ENCODE results near the gene APOL6.
"Not testable (repeated sequence)": the region's sequence is repeated elsewhere in the genome, so short reads cannot be mapped to it uniquely, and the experiment has no call there.

APOL6 gene

DNA sequence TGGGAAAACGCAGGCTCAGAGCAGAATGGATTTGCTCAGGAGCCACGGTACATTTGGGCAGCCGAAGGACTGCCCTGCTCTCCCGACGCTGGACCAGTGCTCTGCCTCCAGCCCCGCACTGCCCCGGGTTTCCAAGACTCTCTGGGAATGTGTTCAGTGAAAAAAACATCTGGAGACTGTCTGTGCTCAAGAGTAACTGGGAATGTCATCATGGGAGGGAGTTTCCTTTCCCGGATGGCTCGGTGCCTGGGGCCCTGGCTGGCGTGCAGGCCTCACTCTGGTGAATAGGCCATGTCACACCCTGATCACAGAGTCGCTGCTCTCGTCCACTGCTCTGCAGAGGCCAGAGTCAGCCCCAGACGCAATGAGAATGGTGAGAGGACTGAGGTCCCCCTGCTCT lies 9.8 kb upstream of the APOL6 start:
- DNase-seq (ENCODE audit: low read depth): no peak

- DNase-seq (ENCODE audit: low read depth): no peak
Observed at GRCh38 chr22:35641494-35642120, 6.6 kb upstream of the APOL6 start.

DNA sequence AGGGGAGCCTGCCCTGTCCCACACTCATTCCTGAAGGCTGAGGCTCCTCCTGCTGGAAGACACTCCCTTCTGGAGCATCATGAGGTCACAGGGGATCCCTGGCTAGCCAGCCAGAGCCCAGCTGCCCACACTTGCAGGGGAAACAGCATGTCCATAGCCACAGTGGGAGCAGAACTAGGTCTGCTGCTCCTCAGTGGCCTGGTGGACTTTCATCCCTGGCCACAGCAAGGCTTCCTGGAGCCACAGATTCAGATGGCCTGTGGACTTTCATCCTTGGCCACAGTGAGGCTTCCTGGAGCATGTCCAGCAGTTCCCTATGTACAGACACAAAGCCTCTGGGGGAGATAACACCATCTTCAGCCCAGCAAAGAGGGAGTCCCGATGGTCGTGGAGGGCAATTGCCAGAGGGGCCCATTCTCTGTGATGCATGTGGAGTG lies 5.9 kb upstream of the APOL6 start:
- DNase-seq (ENCODE audit: low read depth): no peak

DNA sequence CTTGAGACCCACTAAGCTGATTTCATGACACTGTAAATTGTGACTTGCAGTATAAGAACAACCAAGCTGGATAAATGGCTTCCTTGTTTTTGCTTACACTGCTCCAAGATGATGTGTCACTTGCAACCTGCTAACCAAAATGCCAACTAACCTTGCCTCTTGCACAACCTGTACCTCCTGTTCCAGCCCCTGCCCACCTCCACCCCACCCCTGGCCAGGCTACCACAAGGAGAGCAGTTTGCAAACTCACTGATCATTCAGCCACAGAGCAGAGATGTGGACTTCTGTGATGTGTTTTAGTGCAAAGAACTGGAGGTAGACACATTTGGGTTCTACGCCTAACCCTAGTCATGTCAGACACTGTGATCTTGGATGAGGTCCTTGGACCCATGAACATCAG lies 4.3 kb upstream of the APOL6 start:
- no peak for DNase-seq (ENCODE audit: low read depth)

DNA sequence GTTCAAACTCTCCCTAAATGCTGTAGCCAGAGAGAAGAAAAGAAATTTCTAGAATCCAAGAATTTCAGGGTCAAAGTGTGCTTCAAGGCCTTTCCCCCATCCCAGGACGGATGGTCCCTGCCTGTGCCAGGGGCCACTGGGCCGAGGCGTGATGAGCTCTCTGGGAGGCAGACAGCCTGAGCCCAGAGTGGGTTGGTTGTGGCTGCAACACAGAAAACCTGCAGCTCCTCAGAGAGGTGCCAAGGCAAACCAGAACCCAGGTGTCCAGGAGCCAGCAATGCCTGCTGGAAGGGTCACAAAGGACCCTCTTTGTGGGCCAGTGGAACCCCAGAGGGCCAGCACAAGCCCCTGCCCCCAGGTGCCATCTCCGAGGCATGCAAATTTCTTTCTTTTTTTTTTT lies 2.6 kb upstream of the APOL6 start:
- no peak for DNase-seq (ENCODE audit: low read depth)

DNA sequence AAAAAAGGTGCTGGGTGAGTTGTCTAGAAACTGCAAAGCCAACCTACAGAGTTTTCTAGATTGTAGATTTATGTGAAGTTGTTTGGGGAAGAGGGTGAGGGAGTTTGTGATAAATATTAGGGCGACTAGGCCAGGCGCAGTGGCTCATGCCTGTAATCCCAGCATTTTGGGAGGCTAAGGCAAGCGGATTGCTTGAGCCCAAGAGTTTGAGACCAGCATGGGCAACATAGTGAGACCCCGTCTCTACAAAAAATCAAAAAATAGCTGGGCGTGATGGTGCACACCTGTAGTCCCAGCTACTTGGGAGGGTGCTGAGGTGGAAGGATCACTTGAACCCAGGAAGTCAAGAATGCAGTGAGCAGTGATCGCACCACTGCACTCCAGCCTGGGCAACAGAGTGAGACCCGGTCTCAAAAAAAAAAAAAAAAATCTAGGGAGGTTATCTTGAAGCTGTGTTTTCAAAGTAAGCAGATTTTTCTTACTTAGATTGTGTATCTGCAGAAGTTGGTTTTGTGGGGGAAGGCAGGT lies 844 bp downstream of the APOL6 start:
- DNase-seq (ENCODE audit: low read depth): no peak

DNA sequence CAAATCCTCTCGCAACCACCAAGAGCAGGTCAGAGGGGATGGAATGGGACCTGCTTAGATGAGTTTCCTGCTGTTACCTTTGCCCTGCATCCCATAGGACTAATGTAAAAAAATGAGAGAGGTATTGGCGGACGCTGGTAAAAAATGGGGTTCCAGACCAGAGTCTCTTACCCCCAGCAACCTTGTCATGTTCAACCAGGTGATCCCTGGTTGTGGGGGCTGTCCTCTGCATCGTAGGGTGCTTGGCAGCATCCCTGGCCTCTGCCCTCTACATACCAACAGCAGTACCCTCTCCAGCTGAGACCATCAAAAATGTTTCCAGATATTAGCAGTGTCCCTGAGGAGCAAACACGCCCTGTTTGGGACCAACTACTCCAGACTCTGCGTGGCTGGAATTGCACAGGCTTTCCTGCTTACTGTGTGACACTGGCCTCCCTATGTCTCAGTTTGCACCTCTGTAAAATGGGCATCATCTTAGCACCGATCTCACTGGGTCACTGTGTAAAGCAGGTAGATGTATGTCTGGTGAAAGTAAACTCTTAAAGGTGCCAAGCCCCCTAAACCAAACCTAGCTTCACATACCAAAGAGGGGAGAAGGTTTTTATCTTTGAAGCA lies 1.5 kb downstream of the APOL6 start:
- no peak for DNase-seq (ENCODE audit: low read depth)

DNA sequence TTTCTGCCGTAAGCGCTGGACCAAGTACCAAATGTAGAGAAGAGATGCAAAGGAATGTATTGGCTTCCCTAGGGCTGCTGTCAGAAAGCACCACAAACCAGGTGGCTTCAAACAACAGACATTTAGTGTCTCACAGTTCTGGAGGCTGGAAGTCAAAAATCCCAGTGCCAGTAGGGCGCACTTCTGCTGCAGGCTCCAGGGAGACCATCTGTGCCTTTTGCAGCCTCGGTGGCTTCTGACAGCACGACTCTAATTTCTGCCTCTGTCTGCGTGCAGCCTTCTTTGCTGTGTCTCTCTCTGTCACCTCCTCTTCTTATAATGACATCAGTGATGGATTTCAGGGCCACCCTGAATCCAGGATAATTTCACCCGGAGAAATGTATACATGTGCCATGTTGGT lies 2.8 kb downstream of the APOL6 start:
- DNase-seq (ENCODE audit: low read depth): no peak

DNA sequence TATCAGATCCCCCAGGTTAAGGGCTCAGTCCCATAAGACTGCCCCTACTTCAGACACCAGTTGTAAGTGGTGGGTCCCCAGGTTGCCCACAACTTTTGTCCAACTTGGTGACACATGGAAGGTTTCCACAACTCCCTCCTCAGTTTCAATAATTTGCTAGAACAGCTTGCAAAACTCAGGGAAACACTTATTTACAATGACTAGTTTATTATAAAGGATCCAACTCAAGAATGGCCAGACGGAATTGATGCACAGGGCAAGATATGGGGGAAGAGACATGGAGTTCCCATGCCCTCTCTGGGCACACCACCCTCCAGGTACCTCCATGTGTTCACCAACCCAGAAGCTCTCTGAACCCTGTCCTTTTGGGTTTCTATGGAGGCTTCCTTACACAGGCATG lies 5.6 kb downstream of the APOL6 start:
- no peak for DNase-seq (ENCODE audit: low read depth)

DNA sequence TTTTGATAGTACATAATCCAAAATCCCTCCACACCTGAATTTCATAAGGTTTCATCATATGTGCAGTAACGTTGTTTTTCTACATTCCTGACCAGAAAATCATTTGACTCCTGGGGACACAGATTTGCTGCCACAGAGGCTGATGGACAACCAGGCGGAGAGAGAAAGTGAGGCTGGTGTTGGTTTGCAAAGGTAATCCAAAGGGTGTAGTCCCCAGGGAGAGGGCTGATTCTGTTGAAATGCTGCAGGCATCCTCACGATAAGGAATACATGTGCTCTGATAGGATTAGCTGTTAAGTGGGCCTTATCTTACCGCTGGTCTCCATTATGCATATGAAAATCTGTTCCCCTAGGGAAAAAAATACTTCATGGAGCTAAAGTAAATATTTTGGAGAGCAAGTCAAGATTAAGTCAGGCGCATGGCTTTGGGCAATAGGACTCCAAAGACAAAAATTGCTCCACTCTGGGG lies 8.1 kb downstream of the APOL6 start:
- DNase-seq (ENCODE audit: low read depth): no peak

- DNase-seq (ENCODE audit: low read depth): no peak
Observed at GRCh38 chr22:35657571-35658312, 9.5 kb downstream of the APOL6 start.

DNA sequence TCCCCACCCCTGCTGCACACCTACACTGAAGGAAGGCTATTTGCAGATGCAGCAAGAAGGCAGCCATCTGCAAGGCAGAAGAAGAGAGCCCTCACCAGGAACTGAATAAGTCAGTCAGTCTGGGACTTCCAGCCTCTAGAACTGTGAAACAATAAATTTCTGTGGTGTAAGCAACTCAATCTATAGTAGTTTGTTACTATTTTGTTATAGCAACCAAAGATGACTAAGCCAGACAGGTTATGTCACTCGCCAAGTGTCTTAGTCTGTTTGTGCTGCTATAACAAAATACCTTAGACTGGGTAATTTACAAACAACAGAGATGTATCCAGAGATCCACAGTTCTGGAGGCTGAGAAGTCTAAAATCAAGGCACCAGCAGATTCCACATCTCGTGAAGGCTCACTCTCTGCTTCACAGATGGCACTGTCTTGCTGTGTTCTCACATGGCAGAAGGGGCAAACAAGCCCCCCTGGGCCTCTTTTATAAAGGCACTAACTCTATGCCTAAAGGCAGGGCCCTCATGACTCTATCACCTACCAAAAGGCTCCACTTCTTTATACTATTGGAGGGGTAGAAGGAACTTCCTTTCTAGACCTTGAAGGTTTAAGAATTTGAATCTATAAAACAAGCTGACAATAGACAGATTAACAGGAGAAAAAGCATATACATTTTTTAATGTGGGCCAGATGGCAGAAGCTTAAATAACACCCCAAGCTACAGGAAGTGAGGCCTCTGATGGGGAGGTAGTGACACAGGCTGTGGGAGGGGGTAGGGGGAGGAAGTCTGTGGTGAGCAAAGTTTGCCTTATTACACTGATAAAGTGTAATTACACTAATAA lies 12.3 kb downstream of the APOL6 start:
- DNase-seq (ENCODE audit: low read depth): no peak

DNA sequence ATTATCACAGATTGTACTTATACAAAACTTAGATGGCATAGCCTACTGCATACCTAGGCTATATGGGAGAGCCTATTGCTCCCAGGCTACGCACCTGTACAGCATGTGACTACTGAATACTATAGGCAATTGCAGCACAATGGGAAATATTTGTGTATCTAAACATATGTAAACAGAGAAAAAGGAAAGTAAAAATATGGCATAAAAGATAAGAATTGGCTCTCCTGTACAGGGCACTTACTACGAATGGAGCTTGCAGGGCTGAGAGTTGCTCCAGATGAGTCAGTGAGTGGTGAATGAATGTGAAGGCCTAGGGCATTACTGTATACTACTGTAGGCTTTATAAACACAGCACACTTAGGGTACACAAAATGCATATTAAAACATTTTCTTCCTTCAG lies 13.2 kb downstream of the APOL6 start:
- DNase-seq (ENCODE audit: low read depth): no peak

GRCh38 chr22:35662914-35663313 lies 14.7 kb downstream of the APOL6 start:
- DNase-seq (ENCODE audit: low read depth): no peak

GRCh38 chr22:35663371-35663770 lies 15.1 kb downstream of the APOL6 start:
- DNase-seq (ENCODE audit: low read depth): no peak

DNA sequence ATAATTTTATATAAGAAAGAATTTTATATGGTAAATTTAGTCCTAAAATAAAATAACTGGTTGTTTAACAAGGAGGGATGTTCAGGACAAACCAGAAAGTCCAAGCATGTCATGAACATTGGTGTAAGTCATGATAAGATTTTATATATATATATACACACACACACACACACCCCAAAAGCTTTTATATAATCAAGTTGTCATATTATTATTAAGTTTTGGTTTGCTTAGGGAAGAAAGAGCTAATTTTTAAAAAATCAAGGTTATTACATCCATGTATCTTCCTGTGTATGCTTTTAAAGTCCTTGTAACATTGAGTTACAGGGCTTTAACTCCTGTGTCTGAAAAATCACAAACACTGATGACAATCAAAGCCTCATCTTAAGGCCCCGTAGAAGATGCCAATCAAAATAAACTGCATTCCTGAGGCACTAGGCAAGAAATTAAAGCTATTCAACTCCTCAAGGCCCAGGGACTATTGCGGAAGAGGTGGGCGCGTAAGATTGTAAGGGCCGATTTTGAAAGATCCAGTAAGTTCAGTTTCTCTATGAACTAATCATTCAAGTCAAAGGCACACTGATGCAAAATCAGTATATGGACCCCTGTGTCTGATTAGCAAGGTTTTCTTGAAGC lies 16.8 kb downstream of the APOL6 start:
- no peak for DNase-seq (ENCODE audit: low read depth)

GRCh38 chr22:35666699-35667098 lies 18.5 kb downstream of the APOL6 start:
- DNase-seq (ENCODE audit: low read depth): not testable (repeated sequence)

DNA sequence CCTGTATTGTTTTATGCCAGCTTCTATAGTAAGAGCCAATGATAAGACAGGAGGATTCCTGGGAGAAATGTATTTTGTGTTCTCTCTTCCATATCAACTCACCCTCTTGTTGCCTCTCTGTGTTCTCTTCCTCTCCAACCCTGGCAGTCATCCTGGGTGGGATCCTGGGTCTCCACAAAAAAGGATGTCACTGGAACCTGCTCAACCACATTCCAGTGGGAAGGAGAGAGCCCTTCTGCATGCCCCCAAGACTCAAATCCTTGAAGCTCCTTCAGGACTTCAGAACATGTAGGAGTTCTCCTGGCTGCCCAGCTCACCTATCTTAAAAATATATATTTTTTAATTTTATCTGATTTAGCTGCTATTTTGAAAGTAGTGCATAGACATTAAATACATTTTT lies 26.1 kb downstream of the APOL6 start:
- DNase-seq (ENCODE audit: low read depth): no peak

DNA sequence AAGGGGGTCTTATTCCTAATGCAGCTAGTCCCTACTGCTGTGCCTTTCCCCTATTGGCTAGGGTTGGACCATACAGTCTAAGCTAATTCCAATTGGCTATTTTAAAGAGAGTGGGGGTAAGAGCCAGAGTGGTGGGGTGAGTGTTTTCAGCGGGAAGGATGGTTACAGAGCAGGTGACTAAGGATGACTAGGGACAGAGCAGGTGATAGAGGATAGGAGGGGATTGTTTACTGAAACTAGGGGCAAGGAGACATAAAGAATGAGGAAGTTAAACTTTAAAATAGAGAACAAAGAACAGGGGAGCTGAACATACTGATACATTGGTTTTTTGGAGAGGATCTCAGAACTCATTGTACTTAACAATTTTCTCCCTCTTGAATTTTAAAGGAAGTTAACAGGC lies 27.8 kb downstream of the APOL6 start:
- DNase-seq (ENCODE audit: low read depth): not testable (repeated sequence)

DNA sequence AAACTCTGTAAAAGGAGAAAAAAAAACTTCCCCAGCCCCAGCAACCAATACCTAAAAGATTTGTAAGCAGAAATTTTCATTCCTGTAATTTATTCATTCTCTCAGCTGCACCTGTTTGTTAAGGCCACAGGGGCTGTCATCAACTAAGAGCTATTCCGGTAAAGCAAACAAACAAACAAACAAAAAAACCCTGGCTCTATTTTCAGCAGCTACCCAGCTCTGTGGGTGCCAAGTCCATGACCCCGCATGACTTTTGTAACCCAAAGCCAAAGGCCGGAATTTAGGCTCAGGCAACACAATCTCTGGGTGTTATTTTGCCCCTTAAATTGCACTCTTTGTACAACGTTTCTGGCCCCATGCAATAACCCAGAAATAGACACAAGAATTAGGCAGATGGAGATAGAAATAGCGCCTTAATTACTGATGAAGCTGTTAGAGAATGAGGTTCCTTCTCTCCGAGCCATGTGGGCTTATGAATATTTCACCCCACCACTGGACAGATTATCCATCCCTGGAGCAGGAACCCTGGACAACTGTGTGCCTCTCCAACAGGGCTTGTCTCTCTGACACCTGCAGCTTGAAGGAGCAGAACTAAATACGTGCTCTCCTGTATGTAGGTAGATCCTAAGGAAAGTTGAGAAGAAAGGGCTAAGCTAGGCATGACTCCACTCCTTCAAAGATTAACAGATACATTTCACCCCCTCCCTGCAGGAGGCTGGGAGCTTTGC lies 29.4 kb downstream of the APOL6 start:
- no peak for DNase-seq (ENCODE audit: low read depth)

GRCh38 chr22:35678836-35679235 lies 30.6 kb downstream of the APOL6 start:
- no peak for DNase-seq (ENCODE audit: low read depth)

All from stimulated activated CD8-positive, alpha-beta memory T cell treated with anti-CD3 and anti-CD28 coated beads, Interleukin-15, amount 100 ng/mL, for 24 hours (primary cell).